Fibroblast of the aortic adventitia (primary cell): ENCODE data around the gene CACNG3. TPM values are rescaled to one million over a fixed set of nuclear protein-coding genes. Genes with fewer than 3 reads are reported as not detected.
"Not testable (repeated sequence)": the region's sequence is repeated elsewhere in the genome, so short reads cannot be mapped to it uniquely, and the experiment has no call there.

ENCODE experiments used
- DNase-seq: peaks from one replicate; pipeline ENCODE4 v3.0.0-alpha.2; 2010; ENCODE audit warnings: low read depth
- H3K4me3 ChIP-seq: 2 replicates; pipeline ENCODE4 v1.5.1; 2011; ENCODE audit warnings: low read depth, mild to moderate bottlenecking, control low read depth, low read length, moderate library complexity
- CTCF ChIP-seq: IDR thresholded peaks from 2 replicates; pipeline ENCODE4 v1.5.1; 2011; ENCODE audit warnings: mild to moderate bottlenecking, low read length, control low read depth, inconsistent platforms; ENCODE audit not compliant: insufficient read depth
- total RNA-seq: library from RNA; depleted of rRNA; stranded (reverse); fragments of >200 nt; gene quantifications from 2 replicates; pipeline ENCODE4 v1.2.3, GENCODE V29; 2012; ENCODE audit warnings: low replicate concordance

Gene CACNG3
- total RNA-seq, 1 donor, result not detected

- no peak for TF ChIP-seq CTCF
- H3K4me3 ChIP-seq, result no peak overlapping the region
- DNase-seq, result no peak
Observed at GRCh38 chr16:24322106-24322505, 66.0 kb downstream of the CACNG3 start.

DNA sequence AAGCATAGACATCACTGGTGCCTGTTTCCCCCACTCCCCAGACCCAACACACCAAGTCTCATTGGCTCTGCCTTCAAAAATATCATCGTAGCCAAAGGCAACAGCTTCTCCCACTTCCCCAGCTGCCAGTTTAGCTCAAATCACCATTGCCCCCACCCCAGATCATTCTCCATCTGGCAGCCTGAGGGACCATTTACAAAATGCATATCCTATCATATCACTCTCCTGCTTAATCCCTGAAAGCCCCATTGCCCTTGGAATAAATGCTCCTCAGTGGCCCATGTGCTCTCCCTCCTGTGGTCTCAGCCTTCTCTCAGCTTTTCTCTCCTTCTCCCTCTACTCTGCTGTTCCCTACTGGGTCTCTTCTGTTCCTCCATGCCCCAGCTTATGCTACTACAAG lies 68.3 kb downstream of the CACNG3 start:
- H3K4me3 ChIP-seq, result no peak overlapping the region
- DNase-seq, result no peak
- no peak for TF ChIP-seq CTCF

DNA sequence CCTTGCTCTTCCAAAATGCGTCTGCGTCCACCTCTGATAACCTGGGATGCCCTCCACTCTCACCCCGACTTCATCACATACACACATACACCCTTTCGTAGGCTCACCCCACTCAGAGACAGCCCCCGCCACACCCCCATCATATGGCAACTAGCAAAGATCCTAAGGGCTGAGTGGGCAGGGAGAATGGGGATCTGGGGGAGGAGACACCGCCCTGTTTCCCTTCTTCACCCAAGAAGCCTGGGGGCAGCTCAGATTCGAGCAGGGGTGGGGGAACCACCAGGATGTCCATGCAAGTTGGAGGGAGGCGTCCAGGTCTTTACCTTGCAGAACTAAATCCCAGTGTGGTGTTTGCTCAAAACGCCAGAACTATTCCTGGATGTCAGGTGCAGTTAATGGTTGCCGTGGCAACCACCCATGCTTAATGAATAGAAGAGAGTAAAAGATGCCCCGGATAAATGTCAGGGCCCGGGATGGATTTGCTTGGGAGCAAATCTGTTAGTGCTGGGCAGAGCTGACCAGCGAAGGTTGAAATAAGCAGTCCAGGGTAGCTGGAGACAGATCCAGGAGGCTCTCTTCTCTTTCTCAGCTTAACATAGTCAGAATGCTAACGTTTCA lies 72.8 kb downstream of the CACNG3 start:
- no peak overlapping the region for H3K4me3 ChIP-seq
- no peak for DNase-seq
- no peak for TF ChIP-seq CTCF

- TF ChIP-seq CTCF, result no peak
- no peak overlapping the region for H3K4me3 ChIP-seq
- no peak for DNase-seq
Observed at GRCh38 chr16:24332178-24332577, 76.0 kb downstream of the CACNG3 start.

- no peak for TF ChIP-seq CTCF
- DNase-seq, result no peak
- no peak overlapping the region for H3K4me3 ChIP-seq
Observed at GRCh38 chr16:24332582-24333090, 76.5 kb downstream of the CACNG3 start.

DNA sequence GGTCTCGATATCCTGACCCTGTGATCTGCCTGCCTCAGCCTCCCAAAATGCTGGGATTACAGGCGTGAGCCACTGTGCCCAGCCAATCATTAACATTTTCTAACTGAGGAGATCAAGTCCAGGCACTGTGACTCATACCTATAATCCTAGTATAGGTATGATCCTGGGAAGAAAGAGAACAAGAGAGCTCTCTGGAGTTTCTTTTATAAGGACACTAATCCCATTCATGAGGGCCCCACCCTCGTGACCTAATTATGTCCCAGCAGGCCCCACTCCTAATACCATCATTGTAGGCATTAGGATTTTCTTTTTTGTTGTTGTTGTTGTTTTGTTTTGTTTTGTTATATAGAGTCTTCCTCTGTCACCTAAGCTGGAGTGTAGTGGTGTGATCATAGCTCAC lies 80.4 kb downstream of the CACNG3 start:
- DNase-seq, result no peak
- no peak overlapping the region for H3K4me3 ChIP-seq
- no peak for TF ChIP-seq CTCF

DNA sequence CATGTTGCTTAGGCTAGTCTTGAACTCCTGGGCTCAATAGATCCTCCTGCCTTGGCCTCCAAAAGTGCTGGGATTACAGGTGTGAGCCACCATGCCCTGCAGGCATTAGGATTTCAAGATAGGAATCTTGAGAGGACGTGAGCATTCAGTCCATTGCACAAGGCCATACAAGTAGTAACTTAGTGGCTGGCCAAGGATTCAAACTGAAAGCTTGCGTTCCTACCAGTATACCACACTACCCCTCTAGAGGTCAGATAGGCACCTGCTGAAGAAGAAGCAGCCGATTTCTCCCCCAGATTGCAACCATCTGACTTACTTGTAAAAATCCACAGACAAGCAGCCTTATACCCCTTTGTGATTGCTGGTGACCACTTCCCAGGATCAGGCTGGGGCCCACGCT lies 80.9 kb downstream of the CACNG3 start:
- no peak for TF ChIP-seq CTCF
- no peak for DNase-seq
- H3K4me3 ChIP-seq, result no peak overlapping the region

DNA sequence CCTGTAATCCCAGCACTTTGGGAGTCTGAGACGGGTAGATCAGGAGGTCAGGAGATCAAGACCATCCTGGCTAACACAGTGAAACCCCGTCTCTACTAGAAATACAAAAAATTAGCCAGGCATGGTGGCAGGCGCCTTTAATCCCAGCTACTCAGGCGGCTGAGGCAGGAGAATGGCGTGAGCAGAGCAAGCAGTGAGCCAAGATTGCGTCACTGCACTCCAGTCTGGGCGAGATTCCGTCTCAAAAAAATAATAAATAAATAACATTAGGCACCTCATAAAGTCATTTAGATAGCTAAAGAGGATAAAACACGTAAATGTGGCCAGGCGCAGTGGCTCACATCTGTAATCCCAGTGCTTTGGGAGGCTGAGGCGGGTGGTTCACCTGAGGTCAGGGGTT lies 87.7 kb downstream of the CACNG3 start:
- not testable (repeated sequence) for H3K4me3 ChIP-seq, DNase-seq
